Central memory CD8-positive, alpha-beta T cell (primary cell): Measurements from ENCODE around the gene PPIP5K2.
"Not testable (repeated sequence)": the region's sequence is repeated elsewhere in the genome, so short reads cannot be mapped to it uniquely, and the experiment has no call there.

Source experiments
- ATAC-seq: fragments of 150-1000 bp; cut with Tn5 transposase; replicated peaks from 2 replicates; pipeline ENCODE4 v1.10.0; 2022; ENCODE audit warnings: mild to moderate bottlenecking, moderate FRiP score, moderate number of reproducible peaks; ENCODE audit not compliant: poor library complexity, severe bottlenecking; ENCODE audit errors: extremely low read depth
- DNase-seq, 2 donors: peaks; one replicate each; pipeline ENCODE4 v3.0.0; 2021; ENCODE audit warnings: low spot score in 2 of 2
- H3K27ac Mint-ChIP-seq: one replicate; pipeline ENCODE4 v1.8.0; 2022; ENCODE audit warnings: low read depth, mild to moderate bottlenecking, moderate library complexity, mixed read lengths
- H3K27me3 Mint-ChIP-seq: one replicate; pipeline ENCODE4 v1.8.0; 2022; ENCODE audit warnings: mixed read lengths
- H3K36me3 Mint-ChIP-seq: one replicate; pipeline ENCODE4 v1.8.0; 2022; ENCODE audit warnings: mild to moderate bottlenecking, moderate library complexity, mixed read lengths; ENCODE audit not compliant: insufficient read depth
- H3K4me1 Mint-ChIP-seq: one replicate; pipeline ENCODE4 v1.8.0; 2022; ENCODE audit warnings: mixed read lengths
- H3K4me3 Mint-ChIP-seq: one replicate; pipeline ENCODE4 v1.8.0; 2022; ENCODE audit warnings: mild to moderate bottlenecking, moderate library complexity, mixed read lengths
- H3K9me3 Mint-ChIP-seq: one replicate; pipeline ENCODE4 v1.8.0; 2022; ENCODE audit warnings: mixed read lengths

Gene PPIP5K2

DNA sequence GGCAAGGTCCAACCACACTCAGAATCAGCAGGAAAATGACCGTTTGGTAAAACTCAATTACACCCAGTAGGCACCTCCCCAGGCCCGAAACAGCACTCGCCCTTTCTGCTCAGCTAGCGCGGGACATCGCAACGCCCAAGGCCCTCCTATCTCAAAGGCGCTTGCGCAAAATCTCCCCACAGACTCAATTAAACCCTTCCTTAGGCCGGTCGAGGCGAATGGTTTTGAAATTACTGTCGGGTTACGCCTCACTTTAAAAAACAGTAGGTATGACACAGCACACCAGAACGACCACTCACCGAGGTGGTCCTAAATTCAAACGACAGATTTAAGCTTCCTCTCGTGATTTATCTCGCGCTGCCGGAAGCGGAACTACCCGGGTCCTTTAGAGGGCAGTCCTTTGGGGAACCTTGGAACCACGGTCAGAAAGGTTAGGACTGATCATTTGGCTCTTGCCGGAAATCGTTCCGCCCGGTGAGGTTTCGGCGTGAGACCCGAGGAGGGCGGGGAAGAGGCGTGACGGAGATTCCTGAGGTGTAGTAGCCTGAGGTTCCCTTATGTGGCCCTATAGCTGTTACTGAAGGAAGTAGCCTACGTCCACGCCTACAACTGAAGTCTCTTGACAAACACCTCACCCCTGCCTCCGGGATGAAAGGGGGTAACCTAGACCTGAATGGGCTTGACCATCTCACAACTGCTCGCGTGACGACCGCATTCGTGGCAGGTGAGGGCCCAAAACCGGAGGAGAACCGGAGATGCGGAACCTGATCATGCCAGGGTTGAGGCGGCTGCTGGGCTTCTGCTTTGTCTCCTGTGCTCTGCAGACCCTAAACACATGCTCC lies at the start of gene PPIP5K2, which contains the start of gene GIN1:
Gene PPIP5K2 (plus strand): TSS at position 537 of the 842 bp plus-strand sequence. CDS start 9,289 bp downstream, outside the sequence.
Gene GIN1 (minus strand): TSS at position 374 of the 842 bp plus-strand sequence. CDS start 11,431 bp downstream, outside the sequence.
- DNase-seq (peak; percentile 97), ATAC-seq (peak; percentile 94)
- peaks cover 57% of the 10 kb centered on the region for H3K4me1 Mint-ChIP-seq
- peak within 1 kb of the TSS; percentile 96 for H3K4me3 Mint-ChIP-seq
- peak within 1 kb of the TSS; percentile 94 for H3K27ac Mint-ChIP-seq
- no peaks in the 10 kb centered on the region for H3K9me3 Mint-ChIP-seq
- H3K36me3 Mint-ChIP-seq = peaks cover 7% of the 10 kb centered on the region
- no peaks in the 10 kb centered on the region for H3K27me3 Mint-ChIP-seq

DNA sequence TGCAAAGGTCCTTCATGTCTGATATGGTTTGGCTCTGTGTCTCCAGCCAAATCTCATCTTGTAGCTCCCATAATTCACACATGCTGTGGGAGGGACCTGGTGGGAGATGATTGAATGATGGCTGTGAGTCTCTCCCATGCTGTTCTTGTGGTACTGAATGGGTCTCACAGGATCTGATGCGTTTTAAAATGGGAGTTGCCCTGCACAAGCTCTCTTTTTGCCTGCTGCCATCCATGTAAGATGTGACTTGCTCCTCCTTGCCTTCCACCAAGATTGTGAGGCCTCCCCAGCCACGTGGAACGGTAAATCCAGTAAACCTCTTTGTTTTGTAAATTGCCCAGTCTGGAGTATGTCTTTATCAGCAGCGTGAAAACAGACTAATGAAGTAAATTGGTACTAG lies 46.6 kb upstream of the PPIP5K2 start:
- peaks cover 33% of the 10 kb centered on the region for H3K9me3 Mint-ChIP-seq
- not testable (repeated sequence) for H3K4me1 Mint-ChIP-seq, DNase-seq, ATAC-seq, H3K4me3 Mint-ChIP-seq, H3K27me3 Mint-ChIP-seq, H3K36me3 Mint-ChIP-seq, H3K27ac Mint-ChIP-seq

DNA sequence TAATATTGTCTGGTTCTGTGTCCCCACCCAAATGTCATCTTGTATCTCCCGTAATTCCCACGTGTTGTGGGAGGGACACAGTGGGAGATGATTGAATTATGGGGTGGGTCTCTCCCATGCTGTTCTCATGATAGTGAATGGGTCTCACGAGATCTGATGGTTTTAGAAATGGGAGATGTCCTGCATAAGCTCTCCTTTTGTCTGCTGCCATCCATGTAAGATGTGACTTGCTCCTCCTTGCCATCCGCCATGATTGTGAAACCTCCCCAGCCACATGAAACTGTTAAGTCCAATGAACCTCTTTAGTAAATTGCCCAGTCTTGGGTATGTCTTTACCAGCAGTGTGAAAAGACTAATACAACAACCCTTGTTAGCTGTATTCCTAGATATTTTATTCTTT lies 44.7 kb upstream of the PPIP5K2 start:
- Mint-ChIP-seq H3K9me3 (peaks cover 38% of the 10 kb centered on the region), H3K4me3 (no peak overlapping the region), H3K36me3 (peaks cover 3% of the 10 kb centered on the region)

DNA sequence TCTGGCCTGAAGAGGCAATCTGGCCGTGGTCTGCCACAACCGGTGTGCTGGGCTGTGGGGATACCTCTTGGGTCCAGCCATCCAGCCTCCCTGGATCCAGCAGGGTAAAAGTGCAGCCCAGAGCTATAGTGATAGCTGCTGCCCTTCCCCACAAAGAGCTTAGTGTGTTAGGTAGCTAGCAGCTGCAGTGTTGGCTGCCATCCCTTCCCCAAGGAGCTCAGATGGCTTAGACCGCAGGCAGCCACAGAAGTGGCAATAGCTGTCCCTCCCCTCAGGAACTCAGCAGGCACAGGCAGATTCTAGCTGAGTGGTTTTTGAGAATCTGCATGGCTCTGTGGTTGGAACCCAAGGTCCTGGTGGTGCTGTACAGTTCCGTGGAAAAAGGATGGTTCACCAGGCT lies 40.3 kb upstream of the PPIP5K2 start:
- Mint-ChIP-seq H3K4me1 (no peaks in the 10 kb centered on the region), H3K27me3 (no peaks in the 10 kb centered on the region), H3K4me3 (no peak overlapping the region), H3K36me3 (no peaks in the 10 kb centered on the region), H3K9me3 (peaks cover 56% of the 10 kb centered on the region), H3K27ac (no peak overlapping the region)
- ATAC-seq (no peak), DNase-seq (no peak)

More for the DNA sequence above, 44.7 kb upstream of the PPIP5K2 start:
- DNase-seq = no peak
- Mint-ChIP-seq H3K27ac (no peak overlapping the region), H3K4me1 (no peaks in the 10 kb centered on the region), H3K27me3 (no peaks in the 10 kb centered on the region)
- no peak for ATAC-seq

DNA sequence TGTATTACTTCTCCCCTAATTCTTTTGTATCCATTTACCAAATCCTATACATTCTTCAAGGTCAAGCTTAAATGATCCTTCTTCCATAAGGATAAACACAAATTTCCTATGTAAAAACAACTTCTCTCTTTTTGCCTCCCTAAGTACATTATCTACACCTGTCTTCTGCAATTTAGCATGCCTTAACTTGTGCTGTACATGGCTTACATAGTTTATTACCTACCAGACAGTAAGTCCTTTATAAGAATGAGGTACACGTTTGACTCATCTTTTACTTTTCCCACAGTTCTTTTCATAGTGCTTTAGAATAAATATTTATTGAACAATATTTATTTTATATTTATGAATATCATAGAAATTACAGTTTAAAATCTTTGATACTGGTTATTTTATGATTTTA lies 33.6 kb upstream of the PPIP5K2 start:
- Mint-ChIP-seq H3K4me1 (no peaks in the 10 kb centered on the region), H3K27me3 (no peaks in the 10 kb centered on the region), H3K4me3 (no peak overlapping the region), H3K27ac (no peak overlapping the region), H3K9me3 (peaks cover 24% of the 10 kb centered on the region), H3K36me3 (peaks cover 6% of the 10 kb centered on the region)
- no peak for ATAC-seq
- no peak for DNase-seq

DNA sequence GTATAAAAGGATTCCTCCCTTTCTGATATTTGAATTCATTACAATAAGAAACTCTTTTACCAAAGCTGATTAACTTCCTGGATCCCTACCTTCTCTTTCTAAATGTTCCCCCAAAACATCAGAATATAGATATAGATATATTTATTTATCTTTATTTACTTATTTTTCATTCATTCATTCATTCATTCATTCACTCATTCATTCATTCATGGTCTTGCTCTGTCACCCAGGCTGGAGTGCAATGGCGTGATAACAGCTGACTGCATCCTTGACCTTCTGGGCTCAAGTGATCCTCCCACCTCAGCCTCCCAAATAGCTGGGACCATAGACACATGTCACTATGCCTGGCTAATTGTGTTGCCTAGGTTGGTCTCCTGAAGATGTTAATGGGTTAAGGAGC lies 30.8 kb upstream of the PPIP5K2 start:
- no peak for DNase-seq
- ATAC-seq = no peak
- Mint-ChIP-seq H3K36me3 (peaks cover 10% of the 10 kb centered on the region), H3K27ac (no peak overlapping the region), H3K27me3 (no peaks in the 10 kb centered on the region), H3K4me3 (no peak overlapping the region), H3K4me1 (no peaks in the 10 kb centered on the region), H3K9me3 (no peaks in the 10 kb centered on the region)

DNA sequence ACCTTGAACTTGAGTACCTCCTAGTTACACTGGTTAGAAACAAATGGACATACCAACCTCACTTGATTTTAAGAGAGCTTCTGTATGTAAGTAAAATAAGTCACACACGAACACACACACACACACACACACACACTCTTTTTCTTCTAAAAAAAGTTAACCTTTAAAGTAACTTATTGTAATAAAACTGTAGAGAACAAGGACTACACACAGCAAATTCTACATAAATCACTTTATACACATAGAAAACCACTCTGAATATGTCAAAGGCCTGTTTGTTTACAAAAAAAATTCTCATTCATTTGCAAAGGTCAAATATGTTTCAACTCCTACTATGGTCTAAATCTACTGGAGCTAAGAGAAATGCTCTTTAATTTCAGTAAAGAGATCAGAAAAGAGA lies 29.3 kb upstream of the PPIP5K2 start:
- peaks cover 13% of the 10 kb centered on the region for H3K36me3 Mint-ChIP-seq
- ATAC-seq (no peak), DNase-seq (no peak)
- no peak overlapping the region for H3K27ac Mint-ChIP-seq
- H3K4me1 Mint-ChIP-seq = no peaks in the 10 kb centered on the region
- no peaks in the 10 kb centered on the region for H3K27me3 Mint-ChIP-seq
- H3K9me3 Mint-ChIP-seq = no peaks in the 10 kb centered on the region
- H3K4me3 Mint-ChIP-seq = no peak overlapping the region

DNA sequence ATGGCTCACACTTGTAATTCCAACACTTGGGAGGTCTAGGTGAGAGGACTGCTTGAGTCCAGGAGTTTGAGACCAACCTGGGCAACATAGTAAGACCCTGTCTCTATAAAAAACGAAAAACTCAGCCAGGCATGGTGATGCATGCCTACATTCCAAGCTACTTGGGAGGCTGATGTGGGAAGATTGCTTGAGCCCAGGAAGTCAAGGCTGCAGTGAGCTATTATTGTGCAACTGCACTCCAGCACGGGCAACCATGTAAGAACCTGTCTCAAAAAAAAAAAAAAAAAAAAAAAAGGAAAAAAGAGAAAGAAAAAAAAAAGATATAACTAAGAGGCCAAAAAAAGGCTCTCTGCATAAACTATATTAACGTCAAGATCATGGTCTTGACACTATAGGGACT lies 27.4 kb upstream of the PPIP5K2 start:
- H3K36me3 Mint-ChIP-seq = peaks cover 8% of the 10 kb centered on the region
- ATAC-seq = no peak
- no peaks in the 10 kb centered on the region for H3K9me3 Mint-ChIP-seq
- no peaks in the 10 kb centered on the region for H3K4me1 Mint-ChIP-seq
- H3K27me3 Mint-ChIP-seq = no peaks in the 10 kb centered on the region
- no peak for DNase-seq
- no peak overlapping the region for H3K27ac Mint-ChIP-seq
- H3K4me3 Mint-ChIP-seq = no peak overlapping the region

DNA sequence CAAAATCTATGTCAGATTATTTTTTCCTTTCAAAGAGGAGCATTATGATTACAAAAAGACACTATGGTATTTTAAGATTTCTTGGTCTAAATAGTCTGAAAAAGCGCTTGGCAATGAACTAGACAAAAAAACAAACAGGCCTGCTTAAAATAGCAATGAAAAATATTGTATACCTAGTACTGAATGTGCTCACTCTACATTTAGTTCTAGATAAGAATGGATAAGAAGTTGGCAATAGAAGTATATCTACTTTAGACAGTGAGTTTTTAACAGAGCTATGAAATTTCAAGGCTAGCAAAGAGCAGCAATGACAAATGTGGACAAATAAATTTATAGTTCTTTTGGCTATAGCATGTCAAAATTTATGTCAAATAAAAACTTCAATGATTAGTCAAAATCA lies 26.4 kb upstream of the PPIP5K2 start:
- Mint-ChIP-seq H3K27ac (no peak overlapping the region), H3K27me3 (no peaks in the 10 kb centered on the region), H3K4me1 (no peaks in the 10 kb centered on the region), H3K9me3 (no peaks in the 10 kb centered on the region), H3K4me3 (no peak overlapping the region), H3K36me3 (peaks cover 8% of the 10 kb centered on the region)
- ATAC-seq (no peak), DNase-seq (no peak)

DNA sequence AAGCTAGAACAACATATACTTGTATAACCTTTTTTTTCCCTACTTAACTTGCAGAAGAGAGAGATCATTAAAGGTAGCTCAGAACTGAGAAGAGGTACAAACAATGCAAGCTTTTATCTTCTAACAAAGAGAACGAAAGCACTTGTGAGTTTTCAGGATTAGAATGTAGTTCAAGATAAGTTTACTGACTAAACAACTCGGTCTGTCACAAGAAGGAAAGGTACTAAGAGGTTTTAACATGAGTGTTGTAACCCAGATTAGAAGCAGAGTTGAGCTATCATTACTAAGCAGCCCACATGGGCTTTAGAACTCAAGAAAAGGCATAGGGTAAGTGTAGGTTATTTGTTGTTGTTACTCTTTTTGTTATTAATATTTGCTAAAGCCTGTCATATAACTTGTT lies 25.4 kb upstream of the PPIP5K2 start:
- no peaks in the 10 kb centered on the region for H3K4me1 Mint-ChIP-seq
- H3K27me3 Mint-ChIP-seq = no peaks in the 10 kb centered on the region
- H3K9me3 Mint-ChIP-seq = no peaks in the 10 kb centered on the region
- no peak overlapping the region for H3K27ac Mint-ChIP-seq
- DNase-seq (no peak), ATAC-seq (no peak)
- peaks cover 8% of the 10 kb centered on the region for H3K36me3 Mint-ChIP-seq
- no peak overlapping the region for H3K4me3 Mint-ChIP-seq

DNA sequence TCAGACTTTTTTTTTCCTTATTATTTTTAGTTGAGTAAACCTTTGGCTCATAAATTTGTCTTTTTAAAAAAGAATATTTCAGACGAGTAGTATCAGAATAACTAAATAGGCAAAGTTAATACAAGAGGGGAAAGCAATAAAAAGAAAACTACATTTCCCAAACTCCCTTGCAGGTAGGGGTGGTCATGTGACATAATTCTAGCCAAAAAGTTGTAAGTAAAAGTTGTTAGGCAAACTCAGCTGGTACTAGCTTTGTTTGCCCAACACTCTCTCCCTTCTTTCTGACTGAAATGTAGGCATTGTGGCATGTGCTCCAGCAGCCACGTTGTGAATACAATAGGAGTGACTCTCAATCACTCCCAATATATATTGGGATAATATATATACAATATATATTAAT lies 21.1 kb upstream of the PPIP5K2 start:
- Mint-ChIP-seq H3K4me3 (no peak overlapping the region), H3K36me3 (peaks cover 6% of the 10 kb centered on the region), H3K4me1 (peaks cover 5% of the 10 kb centered on the region), H3K9me3 (no peaks in the 10 kb centered on the region), H3K27ac (no peak overlapping the region), H3K27me3 (no peaks in the 10 kb centered on the region)
- DNase-seq (no peak), ATAC-seq (no peak)

DNA sequence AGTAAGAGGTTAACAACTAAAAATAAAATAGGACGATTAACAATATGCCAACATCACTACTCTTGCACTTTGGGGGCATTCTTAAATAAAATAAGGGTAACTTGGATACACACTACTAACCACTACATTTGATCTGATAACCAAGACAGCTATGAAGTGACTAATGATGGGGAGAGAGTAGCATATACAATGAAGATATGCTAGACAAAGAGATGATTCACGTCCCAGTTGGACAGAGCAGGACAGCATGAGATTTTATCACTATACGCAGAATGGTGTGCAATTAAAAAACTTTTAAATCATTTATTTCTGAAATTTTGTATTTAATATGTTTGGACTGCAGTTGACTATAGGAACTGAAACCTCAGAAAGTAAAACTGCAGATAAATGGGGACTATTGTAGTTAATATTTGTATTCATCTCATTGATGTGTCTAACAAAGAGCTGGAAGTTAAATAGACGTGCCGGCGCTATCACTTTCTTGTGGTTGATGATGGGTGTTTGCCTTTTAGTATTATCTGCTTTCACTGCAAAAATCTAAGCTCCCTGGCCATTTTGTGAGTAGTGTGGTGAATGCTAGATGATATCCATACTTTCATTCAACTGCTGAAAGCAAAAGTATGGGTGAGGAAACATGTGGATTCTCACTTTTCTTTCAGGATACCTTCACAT lies 18.9 kb upstream of the PPIP5K2 start:
- H3K4me3 Mint-ChIP-seq = no peak overlapping the region
- no peak for ATAC-seq

DNA sequence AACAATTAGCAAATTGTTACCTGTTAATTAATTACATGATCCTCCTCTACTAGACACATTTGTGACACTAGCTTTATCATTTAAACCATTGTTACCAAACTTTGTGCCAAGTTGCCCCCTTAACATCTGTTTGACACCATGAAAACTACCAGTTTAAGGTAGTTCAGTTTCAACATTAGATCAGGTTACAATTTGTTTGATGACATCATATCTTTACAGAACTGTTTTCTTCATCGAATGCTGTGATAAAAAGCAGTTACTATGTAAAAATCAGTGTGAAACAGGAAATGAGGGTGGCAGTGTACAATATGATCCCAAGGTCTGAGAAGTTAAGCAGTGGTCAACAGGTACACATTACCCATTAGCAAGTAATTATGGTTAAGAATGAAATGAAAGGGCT lies 17.9 kb upstream of the PPIP5K2 start:
- Mint-ChIP-seq H3K36me3 (peaks cover 6% of the 10 kb centered on the region), H3K4me1 (peaks cover 5% of the 10 kb centered on the region)
- ATAC-seq = no peak

More for the DNA sequence above, 18.9 kb upstream of the PPIP5K2 start:
- no peak overlapping the region for H3K27ac Mint-ChIP-seq
- peaks cover 5% of the 10 kb centered on the region for H3K4me1 Mint-ChIP-seq
- no peak for DNase-seq
- no peaks in the 10 kb centered on the region for H3K9me3 Mint-ChIP-seq
- H3K27me3 Mint-ChIP-seq = no peaks in the 10 kb centered on the region
- peaks cover 5% of the 10 kb centered on the region for H3K36me3 Mint-ChIP-seq

More for the DNA sequence above, 17.9 kb upstream of the PPIP5K2 start:
- no peak overlapping the region for H3K27ac Mint-ChIP-seq
- H3K4me3 Mint-ChIP-seq = no peak overlapping the region
- no peaks in the 10 kb centered on the region for H3K9me3 Mint-ChIP-seq
- no peak for DNase-seq
- no peaks in the 10 kb centered on the region for H3K27me3 Mint-ChIP-seq
